Measurements from ENCODE around the gene FAF2. TPM values are rescaled to one million over a fixed set of nuclear protein-coding genes. Genes with fewer than 3 reads are reported as not detected.

FAF2 gene
- total and polyA plus RNA-seq, 10 of the 15 experiments (the other 5 are each of a cell fraction or from before 2014, with no cell fraction given) = 19.0 to 45.1 (median 35.6) TPM

- TF ChIP-seq EED (IDR thresholded peaks at IDR 0.05; ENCODE audit: low read depth) = no peak
- TF ChIP-seq KLF5 (IDR thresholded peaks at IDR 0.05; ENCODE audit: partially characterized antibody) = no peak
These were observed 15.5 kb upstream of the FAF2 start (continued) for GRCh38 chr5:176432707-176433106.

DNA sequence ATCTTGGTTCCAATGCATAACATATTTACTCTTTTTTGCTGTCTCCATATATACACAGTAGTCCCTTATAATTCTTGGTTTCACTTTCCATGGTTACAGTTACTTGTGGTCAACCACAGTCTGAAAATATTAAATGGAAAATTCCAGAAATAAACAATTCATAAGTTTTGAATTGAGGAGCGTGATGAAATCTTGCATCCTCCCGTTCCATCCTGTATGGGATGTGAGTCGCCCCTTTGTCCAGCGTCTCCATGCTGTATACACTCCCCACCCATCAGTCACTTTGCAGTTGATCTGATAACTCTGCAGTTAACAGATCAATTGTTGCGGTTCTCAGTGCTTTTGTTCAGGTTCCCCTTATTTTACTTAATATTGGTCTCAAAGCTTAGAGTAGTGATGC lies 11.5 kb upstream of the FAF2 start:
- no peak for FAIRE-seq
- intact Hi-C loops (cut with micrococcal nuclease; ENCODE audit: unreplicated experiment) = no loop called here
- POLR2A ChIA-PET = interaction anchor here (0.8 to 0.9 kb wide), 2 partner anchors 11 to 63 kb away, joined by 3 to 4 read pairs; partner anchors contain the start of gene FAF2

More for the DNA sequence above, 11.5 kb upstream of the FAF2 start:
- TF ChIP-seq IKZF2 (IDR thresholded peaks at IDR 0.05) (peak in 1 of 2 experiments; percentile 38; a peak in 1 of 4 replicates), RUNX3 (IDR thresholded peaks at IDR 0.05; ENCODE audit: low read length) (peak; percentile 47), CBFB (IDR thresholded peaks at IDR 0.05; ENCODE audit: low read depth) (peak; percentile 45; the same call in 1 of the 2 replicates), PKNOX1 (IDR thresholded peaks at IDR 0.05) (0 out of 2 replicates have a peak, but pooled peaks have one; percentile 6), SREBF1 (IDR thresholded peaks at IDR 0.05; ENCODE audit: low read length) (no peak), BRCA1 (IDR thresholded peaks at IDR 0.05; ENCODE audit: low read depth, low read length) (no peak)
- TF ChIP-seq, protein P1, sequence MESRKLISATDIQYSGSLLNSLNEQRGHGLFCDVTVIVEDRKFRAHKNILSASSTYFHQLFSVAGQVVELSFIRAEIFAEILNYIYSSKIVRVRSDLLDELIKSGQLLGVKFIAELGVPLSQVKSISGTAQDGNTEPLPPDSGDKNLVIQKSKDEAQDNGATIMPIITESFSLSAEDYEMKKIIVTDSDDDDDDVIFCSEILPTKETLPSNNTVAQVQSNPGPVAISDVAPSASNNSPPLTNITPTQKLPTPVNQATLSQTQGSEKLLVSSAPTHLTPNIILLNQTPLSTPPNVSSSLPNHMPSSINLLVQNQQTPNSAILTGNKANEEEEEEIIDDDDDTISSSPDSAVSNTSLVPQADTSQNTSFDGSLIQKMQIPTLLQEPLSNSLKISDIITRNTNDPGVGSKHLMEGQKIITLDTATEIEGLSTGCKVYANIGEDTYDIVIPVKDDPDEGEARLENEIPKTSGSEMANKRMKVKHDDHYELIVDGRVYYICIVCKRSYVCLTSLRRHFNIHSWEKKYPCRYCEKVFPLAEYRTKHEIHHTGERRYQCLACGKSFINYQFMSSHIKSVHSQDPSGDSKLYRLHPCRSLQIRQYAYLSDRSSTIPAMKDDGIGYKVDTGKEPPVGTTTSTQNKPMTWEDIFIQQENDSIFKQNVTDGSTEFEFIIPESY (IDR thresholded peaks at IDR 0.05) = no peak
- Histone ChIP-seq H3K27ac (ENCODE audit: control insufficient read depth, insufficient read depth) (no peak overlapping the region), H3K27me3 (replicated peaks in 1 of 2; ENCODE audit: control insufficient read depth in 2 of 2, insufficient read depth in 2 of 2, low read length in 1 of 2) (no peaks in the 10 kb centered on the region), H3K36me3 (ENCODE audit: control insufficient read depth in 2 of 2, insufficient read depth in 2 of 2, low read length in 1 of 2) (no peaks in the 10 kb centered on the region), H3K4me1 (ENCODE audit: control insufficient read depth, insufficient read depth, low read length) (peaks cover 5% of the 10 kb centered on the region), H3K4me3 (no peak overlapping the region; the same call in 1 of the 2 replicates), H2AFZ (ENCODE audit: control insufficient read depth, low read depth, low read length) (no peak overlapping the region; the same call in 1 of the 2 replicates), H3K79me2 (ENCODE audit: control insufficient read depth, insufficient read depth, low read length) (no peaks in the 10 kb centered on the region), H3K9ac (ENCODE audit: control insufficient read depth, insufficient read depth, low read length) (no peak overlapping the region), H4K20me1 (ENCODE audit: control insufficient read depth, insufficient read depth) (no peaks in the 10 kb centered on the region), H3K4me2 (ENCODE audit: control insufficient read depth, insufficient read depth) (peak overlapping the region; percentile 74), H3K9me3 (replicated peaks; ENCODE audit: control insufficient read depth, insufficient read depth, low read length) (no peaks in the 10 kb centered on the region)
- ChIA-PET SMC1A (ENCODE audit: uncharacterized antibody, unreplicated experiment) (interaction anchor here (1.2 kb wide), 1 partner anchor 13 kb away, joined by 3 read pairs; no protein-coding TSS in a partner anchor), RAD21 (ENCODE audit: unreplicated experiment) (interaction anchor here (0.7 kb wide), 1 partner anchor 159 kb away, joined by 3 read pairs; no protein-coding TSS in a partner anchor), CTCF (interaction anchor here (1.0 kb wide), 1 partner anchor 11 kb away, joined by 6 read pairs; the partner anchor contains the start of gene FAF2)
- BruUV-seq (replicated peaks) = no TSS peak
- ATAC-seq (peak; percentile 82), DNase-seq (ENCODE audit: low read depth, low spot score) (no peak)
- WGBS (ENCODE audit: insufficient coverage, insufficient replicate concordance, low lambda C conversion rate, missing lambda C conversion rate) = 1% methylated on average over 5 of the region's 5 CpGs
- in situ Hi-C loops (cut with MboI) = no loop called here

Measured in GM12878 (cell line).